Stomach (tissue), 9 donors: ENCODE data around the gene IBA57. TPM values are rescaled to one million over a fixed set of nuclear protein-coding genes. Genes with fewer than 3 reads are reported as not detected.

Experiments
- DNase-seq, 2 donors: peaks; one replicate each; pipeline versions ENCODE4 v3.0.0 to v3.0.0-alpha.2; 2013 to 2019
- H3K27ac ChIP-seq, 5 donors: fragments of 200-600 bp in 4 of 5; sonication (generic) in 4 of 5; one replicate each; pipeline ENCODE4 v1.5.1; 2013 to 2019; ENCODE audit warnings: mild to moderate bottlenecking in 1 of 5, moderate library complexity in 1 of 5
- H3K27me3 ChIP-seq, 3 donors: fragments of 200-600 bp; sonication (generic); one replicate each; pipeline ENCODE4 v1.5.1; 2017 to 2019; ENCODE audit warnings: mixed run types in 1 of 3
- H3K36me3 ChIP-seq, 4 donors: fragments of 200-600 bp; sonication (generic); 1 replicate in 3 of 4; 2 replicates in 1 of 4; pipeline ENCODE4 v1.5.1; 2016 to 2019
- H3K4me1 ChIP-seq, 4 donors: fragments of 200-600 bp; sonication (generic); one replicate each; pipeline ENCODE4 v1.5.1; 2016 to 2019
- H3K4me3 ChIP-seq, 4 donors: fragments of 200-600 bp; sonication (generic) in 3 of 4; one replicate each; pipeline ENCODE4 v1.5.1; 2016 to 2019; ENCODE audit warnings: mild to moderate bottlenecking in 1 of 4
- H3K9me3 ChIP-seq, 4 donors: fragments of 200-600 bp; sonication (generic); one replicate each; pipeline ENCODE4 v1.5.1; 2016 to 2019
- CTCF ChIP-seq, 7 experiments: fragments of 450-650 bp in 4 of 7; fragments of 200-600 bp in 3 of 7; sonication (generic) in 3 of 7; IDR thresholded peaks; one replicate each; pipeline ENCODE4 v1.5.1; 2016 to 2019; ENCODE audit warnings: antibody characterized with exemption in 7 of 7, control low read depth in 2 of 7, mild to moderate bottlenecking in 1 of 7
- EP300 ChIP-seq: sonication (generic); formaldehyde crosslinking; IDR thresholded peaks from one replicate; pipeline ENCODE4 v1.6.1; 2017; ENCODE audit warnings: antibody characterized with exemption
- POLR2A ChIP-seq, 4 donors: fragments of 450-650 bp; IDR thresholded peaks; one replicate each; pipeline ENCODE4 v1.6.1; 2016; ENCODE audit warnings: antibody characterized with exemption in 4 of 4, control low read depth in 2 of 4, mild to moderate bottlenecking in 1 of 4, moderate library complexity in 1 of 4
- POLR2AphosphoS5 ChIP-seq, 3 donors: sonication (generic); formaldehyde crosslinking; IDR thresholded peaks; one replicate each; pipeline ENCODE4 v1.6.1; 2016; ENCODE audit warnings: antibody characterized with exemption in 3 of 3
- WGBS, 5 donors: extraction: QIAGEN DNeasy Blood & Tissue Kit in 3 of 5; methylation state at CpG; one replicate each; pipeline versions ENCODE4 v1.1.5 to v1.1.7; 2013 to 2018; 5-methylcytosine and 5-hydroxymethylcytosine counted together
- intact Hi-C: fragments of 100-400 bp; cut with DNase I; formaldehyde crosslinking; loops from one replicate; pipeline ENCODE4 v1.15.1; 2023; ENCODE audit warnings: low total_unique reads
- polyA plus RNA-seq, 3 donors: library from polyadenylated mRNA; stranded (reverse); fragments of 200-250 nt; gene quantifications; one replicate each; pipeline ENCODE4 v1.2.3, GENCODE V29; 2013
- total RNA-seq, 5 donors: library from RNA; depleted of rRNA; stranded (reverse); fragments of >200 nt; gene quantifications; one replicate each; pipeline versions ENCODE4 v1.1.0 to v1.2.3, GENCODE V29; 2014 to 2016
- donor health status: healthy with polysubstance abuse.
- donor health status: Bipolar disorder and iron deficiency.
- donor health status: healthy.

Gene IBA57
- total and polyA plus RNA-seq, 8 donors: 1.2 to 6.1 (median 4.3) TPM

DNA sequence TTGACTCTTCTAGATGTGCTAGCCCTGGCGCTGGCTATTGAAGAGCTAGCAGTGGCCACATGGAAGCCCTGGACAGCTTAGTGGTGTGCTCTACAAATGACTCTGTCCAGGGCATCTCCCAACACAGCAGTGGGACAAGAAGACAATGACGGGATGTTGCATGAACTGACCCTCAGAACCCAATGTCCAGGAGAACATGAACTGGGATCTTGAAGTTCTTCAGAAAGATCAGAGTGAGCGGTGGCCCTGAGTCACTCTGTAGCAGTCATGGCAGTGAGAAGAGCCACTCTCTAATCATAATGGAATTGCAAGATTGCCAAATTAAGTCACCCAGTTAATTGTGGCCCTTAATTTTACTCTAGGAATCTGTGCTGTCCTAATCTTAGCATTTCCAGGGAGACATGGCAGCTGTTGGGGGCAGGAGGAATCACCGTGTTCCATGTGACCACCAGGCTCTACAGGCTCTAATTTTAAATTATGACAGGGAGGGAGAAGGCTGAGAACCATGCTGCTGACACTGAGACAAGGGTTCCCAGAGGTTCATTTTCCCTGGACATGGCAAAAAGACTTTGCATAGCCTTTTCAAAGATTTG lies 32.0 kb downstream of the IBA57 start:
- H3K27me3 ChIP-seq: no peaks in the 10 kb centered on the region
- intact Hi-C loops: no loop called here
- H3K27ac ChIP-seq: no peak overlapping the region
- 93 to 98% (median 95%) methylated on average over 4 of the region's 4 CpGs for WGBS, 5 donors
- TF ChIP-seq CTCF (IDR thresholded peaks at IDR 0.05): no peak
- TF ChIP-seq POLR2AphosphoS5 (IDR thresholded peaks at IDR 0.05): no peak
- no peak for TF ChIP-seq POLR2A (IDR thresholded peaks at IDR 0.05)
- TF ChIP-seq EP300: no peak
- no peak for DNase-seq
- no peak overlapping the region for H3K4me3 ChIP-seq
- H3K36me3 ChIP-seq: peaks cover 0 to 11% (median 2%) of the 10 kb centered on the region in 4 donors
- H3K9me3 ChIP-seq: peaks cover 0 to 28% (median 15%) of the 10 kb centered on the region in 4 donors
- H3K4me1 ChIP-seq: no peaks in the 10 kb centered on the region

DNA sequence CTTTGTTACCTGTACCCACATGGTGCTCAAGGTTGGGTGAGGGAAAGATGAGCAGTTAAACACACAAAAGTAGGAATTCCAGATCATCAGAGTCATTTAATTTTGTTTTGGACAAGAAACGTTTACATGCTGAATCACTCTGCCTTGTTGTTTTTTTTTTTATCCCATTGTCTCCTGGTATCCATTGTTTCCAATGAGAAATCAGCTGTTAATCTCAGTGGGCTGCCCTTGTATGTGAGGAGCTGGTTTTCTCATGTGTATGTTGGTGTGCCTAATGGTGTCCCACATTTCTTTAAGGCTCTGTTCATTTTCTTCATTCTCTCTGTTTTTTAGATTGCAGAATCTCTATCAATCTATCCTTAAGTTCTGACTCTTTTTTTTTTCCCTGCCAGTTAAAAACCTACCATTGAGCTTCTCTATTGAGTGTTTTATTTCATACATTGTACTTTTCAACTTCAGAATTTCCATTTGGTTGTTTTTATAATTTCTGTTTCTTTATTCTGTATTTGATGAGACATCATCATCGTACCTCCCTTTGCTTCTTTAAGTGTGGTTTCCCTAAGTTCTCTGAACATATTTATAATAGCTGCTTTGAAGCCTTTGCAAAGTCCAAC lies 33.5 kb downstream of the IBA57 start:
- 71 to 82% (median 73%) methylated on average over 2 of the region's 2 CpGs for WGBS, 5 donors
- Histone ChIP-seq H3K4me1 (no peaks in the 10 kb centered on the region), H3K27me3 (no peaks in the 10 kb centered on the region), H3K27ac (no peak overlapping the region), H3K36me3 (peaks cover 0 to 11% (median 2%) of the 10 kb centered on the region in 4 donors), H3K4me3 (no peak overlapping the region), H3K9me3 (peaks cover 0 to 28% (median 15%) of the 10 kb centered on the region in 4 donors)
- intact Hi-C loops: no loop called here
- no peak for DNase-seq
- TF ChIP-seq POLR2A (IDR thresholded peaks at IDR 0.05) (no peak), EP300 (no peak), CTCF (IDR thresholded peaks at IDR 0.05) (no peak), POLR2AphosphoS5 (IDR thresholded peaks at IDR 0.05) (no peak)

DNA sequence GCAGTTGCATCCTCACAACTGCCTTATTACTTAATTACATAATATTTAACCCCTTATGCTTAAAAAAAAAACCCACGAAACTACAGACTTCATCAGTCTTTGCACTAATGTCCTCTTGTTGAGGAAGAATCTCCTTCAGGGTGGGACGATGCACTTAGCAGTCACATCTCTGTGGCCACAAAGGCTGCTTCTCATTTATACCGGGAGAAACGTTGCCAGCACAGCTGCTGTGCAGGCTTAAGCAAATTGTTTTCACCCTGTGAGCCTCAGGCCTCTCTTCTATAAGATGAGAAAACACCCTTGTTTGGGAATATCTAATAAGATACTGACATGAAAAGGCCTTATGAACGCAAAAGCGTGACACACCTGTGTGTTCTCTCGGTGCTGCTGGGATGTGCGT lies 39.4 kb downstream of the IBA57 start:
- TF ChIP-seq POLR2AphosphoS5 (IDR thresholded peaks at IDR 0.05) (no peak), POLR2A (IDR thresholded peaks at IDR 0.05) (no peak), CTCF (IDR thresholded peaks at IDR 0.05) (no peak), EP300 (no peak)
- 35 to 53% (median 44%) methylated on average over 8 of the region's 8 CpGs for WGBS, 5 donors
- intact Hi-C loops: no loop called here
- Histone ChIP-seq H3K4me3 (no peak overlapping the region), H3K9me3 (peaks cover 0 to 5% (median under 1%) of the 10 kb centered on the region in 4 donors), H3K4me1 (peaks cover 0 to 3% (median 0%) of the 10 kb centered on the region in 4 donors), H3K27ac (no peak overlapping the region), H3K36me3 (no peaks in the 10 kb centered on the region), H3K27me3 (peaks cover 0 to 39% (median 13%) of the 10 kb centered on the region in 3 donors)
- DNase-seq: no peak

DNA sequence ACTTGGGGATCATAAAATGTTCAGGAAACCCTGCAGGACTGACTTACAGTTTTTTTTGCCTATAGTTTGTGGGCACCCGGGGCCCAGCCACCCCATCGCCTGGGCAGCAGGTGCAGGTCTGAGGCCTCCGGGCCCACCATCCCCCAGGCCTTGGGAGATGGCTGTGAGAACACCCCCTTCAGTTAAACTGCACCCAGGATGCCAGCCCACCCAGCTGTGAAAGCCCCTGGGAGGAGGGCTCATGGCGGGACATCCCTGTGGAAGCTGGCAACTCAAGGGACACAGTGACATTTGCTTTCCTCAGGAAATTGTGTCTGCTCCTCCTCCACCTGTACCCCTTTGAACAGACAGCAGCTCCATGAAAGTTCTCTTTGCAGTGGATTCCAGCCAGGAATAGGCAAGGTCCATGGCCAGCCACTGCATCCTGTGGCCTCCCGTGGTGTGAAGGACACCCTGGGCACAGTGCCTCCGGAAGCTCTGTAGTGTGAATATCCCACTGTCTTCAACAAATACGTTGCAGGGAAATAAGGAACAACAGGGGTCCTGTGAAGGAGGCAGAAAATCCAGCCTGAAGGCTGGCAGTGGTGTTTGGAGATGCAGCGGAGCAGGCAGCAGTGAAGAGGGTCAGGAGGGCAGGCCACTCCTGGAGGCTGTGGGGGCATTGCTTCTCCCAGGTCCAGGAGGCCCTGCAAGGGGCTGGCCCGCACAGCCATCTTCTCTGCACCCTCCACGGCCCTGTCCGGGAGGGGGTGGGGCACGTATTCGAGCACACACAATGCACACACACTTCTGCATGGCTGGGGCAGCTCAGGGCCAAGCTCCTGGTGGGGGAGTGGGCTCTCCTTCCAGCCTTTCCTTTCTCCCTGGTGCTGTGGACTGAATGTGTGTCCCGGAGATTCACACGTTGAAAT lies 40.2 kb downstream of the IBA57 start:
- no peak for TF ChIP-seq POLR2AphosphoS5 (IDR thresholded peaks at IDR 0.05)
- TF ChIP-seq EP300: no peak
- no peak for TF ChIP-seq POLR2A (IDR thresholded peaks at IDR 0.05)
- no peak for TF ChIP-seq CTCF (IDR thresholded peaks at IDR 0.05)
- intact Hi-C loops: no loop called here

More for the DNA sequence above, 40.2 kb downstream of the IBA57 start:
- H3K36me3 ChIP-seq: no peaks in the 10 kb centered on the region
- peaks cover 0 to 43% (median 13%) of the 10 kb centered on the region in 3 donors for H3K27me3 ChIP-seq
- peaks cover 0 to 3% (median 0%) of the 10 kb centered on the region in 4 donors for H3K4me1 ChIP-seq
- H3K27ac ChIP-seq: no peak overlapping the region
- WGBS, 5 donors: 26 to 44% (median 39%) methylated on average over 9 to 15 of the region's 15 CpGs
- no peak for DNase-seq
- no peaks in the 10 kb centered on the region for H3K9me3 ChIP-seq
- no peak overlapping the region for H3K4me3 ChIP-seq
